A204.1 (cell line): Measurements from ENCODE around the gene RPS6KA5.
"Not testable (repeated sequence)": the region's sequence is repeated elsewhere in the genome, so short reads cannot be mapped to it uniquely, and the experiment has no call there.

Experiments used
- FAIRE-seq: peaks from 2 replicates; lab custom pipeline; 2012; peaks lifted over from hg19 to GRCh38; lab: Jason Lieb, UNC

Gene RPS6KA5

GRCh38 chr14:90829677-90830076, 230.8 kb downstream of the RPS6KA5 start:
- FAIRE-seq, result no peak

- FAIRE-seq, result no peak
Observed at GRCh38 chr14:90828642-90829487, 231.6 kb downstream of the RPS6KA5 start.

GRCh38 chr14:90827919-90828610, 232.4 kb downstream of the RPS6KA5 start:
- no peak for FAIRE-seq

- not testable (repeated sequence) for FAIRE-seq
Observed at GRCh38 chr14:90823542-90823941, 236.9 kb downstream of the RPS6KA5 start.

GRCh38 chr14:90820958-90821357, 239.5 kb downstream of the RPS6KA5 start:
- FAIRE-seq, result no peak

GRCh38 chr14:90819734-90820393, 240.6 kb downstream of the RPS6KA5 start:
- no peak for FAIRE-seq

GRCh38 chr14:90818715-90819114, 241.7 kb downstream of the RPS6KA5 start:
- no peak for FAIRE-seq

GRCh38 chr14:90816681-90817436, 243.6 kb downstream of the RPS6KA5 start:
- FAIRE-seq, result no peak

GRCh38 chr14:90815822-90816662, 244.4 kb downstream of the RPS6KA5 start, which contains the start of gene TTC7B:
Gene TTC7B, minus strand, starts transcription at chr14:90816430. Its CDS starts 135 bp downstream, at chr14:90816295.
- no peak for FAIRE-seq

- FAIRE-seq, result no peak
Observed at GRCh38 chr14:90815572-90815821, 244.9 kb downstream of the RPS6KA5 start.

- FAIRE-seq, result no peak
Observed at GRCh38 chr14:90814806-90815571, 245.5 kb downstream of the RPS6KA5 start.

- FAIRE-seq, result no peak
Observed at GRCh38 chr14:90813442-90813841, 247.0 kb downstream of the RPS6KA5 start.

GRCh38 chr14:90812109-90812508, 248.3 kb downstream of the RPS6KA5 start:
- no peak for FAIRE-seq

GRCh38 chr14:90811641-90812040, 248.8 kb downstream of the RPS6KA5 start:
- no peak for FAIRE-seq

- no peak for FAIRE-seq
Observed at GRCh38 chr14:90810806-90811205, 249.6 kb downstream of the RPS6KA5 start.

- FAIRE-seq, result no peak
Observed at GRCh38 chr14:90809530-90810312, 250.7 kb downstream of the RPS6KA5 start.

GRCh38 chr14:90808759-90809529, 251.5 kb downstream of the RPS6KA5 start:
- FAIRE-seq, result no peak

GRCh38 chr14:90807060-90807459, 253.4 kb downstream of the RPS6KA5 start:
- no peak for FAIRE-seq
